ENCODE measurements around the gene RBP3.

RBP3 gene

GRCh38 chr10:47402641-47403301, 54.6 kb downstream of the RBP3 start:
- FAIRE-seq, result no peak

DNA sequence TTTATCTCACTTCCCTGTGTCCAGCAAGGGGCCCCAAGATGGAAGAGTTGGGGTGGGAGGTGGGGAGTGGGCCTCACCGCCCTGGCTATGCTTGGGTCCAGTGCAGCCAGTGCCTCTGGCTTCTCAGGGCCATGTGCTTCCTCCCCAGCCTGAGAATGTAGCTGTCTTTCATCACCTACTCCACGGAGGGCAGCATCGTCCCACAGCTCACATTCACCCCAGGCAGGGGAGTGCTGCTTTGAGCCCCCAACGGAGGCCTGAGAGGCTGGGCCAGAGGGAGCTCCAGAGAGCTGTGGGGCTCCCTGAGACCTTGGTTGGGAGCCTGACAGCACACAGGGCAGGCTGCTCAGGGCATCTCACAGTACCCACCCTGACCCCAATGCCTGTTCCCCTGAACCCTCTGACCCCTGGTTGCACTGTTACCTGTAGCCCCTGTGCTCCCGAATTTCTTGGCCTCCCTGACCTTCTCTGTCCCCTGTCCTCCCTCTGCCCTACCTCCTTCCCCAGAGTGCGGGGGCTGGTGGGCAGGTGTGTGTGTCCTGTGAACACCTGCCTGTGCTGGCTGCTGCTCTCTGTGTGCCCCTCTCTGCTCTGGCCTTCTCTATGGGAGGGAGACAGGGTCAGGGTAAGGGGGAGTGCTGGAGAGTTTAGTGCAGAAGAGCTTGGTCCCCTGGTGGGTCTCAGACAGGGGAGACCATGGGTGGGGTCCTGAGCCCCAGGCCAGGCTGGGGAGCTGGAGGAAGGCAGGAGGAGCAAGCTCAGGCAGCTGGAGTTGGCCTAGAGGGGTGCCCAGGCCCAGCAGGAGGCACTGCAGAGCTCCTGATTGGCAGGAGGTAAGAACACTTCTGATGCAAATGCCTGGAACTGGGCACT, 55.5 kb downstream of the RBP3 start:
- FAIRE-seq, result no peak

DNA sequence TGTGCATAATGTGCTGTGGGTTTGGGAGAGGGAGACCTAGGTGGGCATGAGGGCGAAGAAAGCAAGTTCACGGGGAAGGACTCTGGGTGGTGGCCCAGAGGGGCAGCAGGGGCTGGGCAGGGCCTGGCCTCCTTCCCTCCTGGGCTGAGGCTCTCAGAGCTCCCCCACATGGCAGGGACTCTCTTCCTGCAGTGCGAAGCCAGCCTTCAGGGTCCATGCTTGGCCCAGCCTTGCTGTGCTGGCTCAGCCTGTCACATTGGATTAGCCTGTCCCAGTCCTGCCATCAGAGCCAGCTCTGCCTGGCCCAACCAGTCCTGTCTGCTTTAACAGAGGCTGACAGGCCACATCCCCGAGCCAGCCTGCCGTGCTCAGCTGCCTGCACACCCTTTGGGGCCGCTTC, 56.3 kb downstream of the RBP3 start:
- FAIRE-seq, result no peak

GRCh38 chr10:47404937-47405336, 56.8 kb downstream of the RBP3 start:
- no peak for FAIRE-seq

GRCh38 chr10:47405857-47406547, 57.8 kb downstream of the RBP3 start:
- no peak for FAIRE-seq

DNA sequence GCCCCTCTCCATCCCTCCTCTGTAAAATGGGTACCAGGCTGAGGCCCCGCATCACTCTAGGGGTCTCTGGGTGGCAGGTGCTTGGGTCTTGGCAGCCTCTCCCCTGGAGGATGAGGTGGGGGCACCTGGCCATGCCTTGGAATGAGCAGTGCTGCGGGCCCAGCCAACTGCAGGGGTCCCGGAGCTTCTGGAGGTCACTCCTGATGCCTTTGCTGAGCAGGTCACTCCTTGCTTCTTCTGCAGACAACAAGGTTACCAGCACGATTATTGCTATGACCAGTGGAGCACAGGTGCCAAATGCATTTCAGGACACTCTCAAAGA, 58.3 kb downstream of the RBP3 start:
- FAIRE-seq, result no peak

DNA sequence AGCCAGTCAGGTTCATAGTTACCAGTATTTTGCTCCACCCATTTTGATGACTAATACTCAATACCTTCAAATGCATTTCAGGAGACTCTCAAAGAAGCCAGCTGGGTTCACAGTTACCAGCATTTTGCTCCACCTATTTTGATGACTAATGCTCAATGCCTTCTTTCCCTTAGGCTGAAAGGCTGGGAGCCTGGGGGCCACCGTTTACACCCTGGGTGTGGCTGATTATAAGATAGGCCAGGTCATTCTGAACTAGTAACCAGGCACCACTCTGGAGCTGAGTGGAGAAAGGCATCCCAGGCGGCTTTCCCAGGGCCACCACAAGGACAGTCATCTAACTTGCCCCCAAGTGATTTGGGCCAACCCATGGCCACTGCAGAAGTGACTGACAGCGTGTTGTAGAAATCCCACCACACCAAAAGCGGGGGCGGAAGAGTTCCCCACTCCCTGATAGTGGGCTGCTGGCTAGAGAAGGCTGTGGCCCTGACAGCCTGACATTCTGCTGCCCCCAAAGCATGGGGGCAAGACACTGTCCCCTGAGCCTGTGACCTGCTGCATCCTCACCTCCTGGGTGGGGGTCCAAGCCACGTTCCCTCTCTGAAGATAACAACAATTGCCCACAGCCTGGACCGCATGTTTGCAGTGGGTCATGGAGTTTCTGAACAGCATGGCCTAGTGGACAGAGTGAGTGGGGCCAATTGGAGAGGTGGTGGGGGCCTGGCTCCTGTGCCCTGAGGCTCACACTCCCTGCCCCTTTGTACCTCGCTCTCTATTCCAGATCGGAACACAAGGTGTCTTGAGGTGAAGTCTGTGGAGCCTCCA, 58.9 kb downstream of the RBP3 start:
- no peak for FAIRE-seq

All from G401.6 (cell line).